ENCODE data around the gene PSME1.

Gene PSME1

GRCh38 chr14:24130717-24131548, 5.1 kb upstream of the PSME1 start:
- no peak for DNase-seq

GRCh38 chr14:24131549-24131966, 4.4 kb upstream of the PSME1 start:
- no peak for DNase-seq

GRCh38 chr14:24132061-24132685, 3.8 kb upstream of the PSME1 start:
- DNase-seq, result peak in 1 of 2 donors; percentile 27

- DNase-seq, result no peak
These were observed 3.0 kb upstream of the PSME1 start for GRCh38 chr14:24132976-24133375.

GRCh38 chr14:24133735-24134134, 2.3 kb upstream of the PSME1 start:
- no peak for DNase-seq

GRCh38 chr14:24135584-24135833, 485 bp upstream of the PSME1 start:
- DNase-seq, result no peak

- peak in 1 of 2 donors; percentile 34 for DNase-seq
These were observed 912 bp downstream of the PSME1 start for GRCh38 chr14:24136684-24137528.

GRCh38 chr14:24137529-24138395, 1.8 kb downstream of the PSME1 start:
- no peak for DNase-seq

GRCh38 chr14:24138396-24139271, 2.6 kb downstream of the PSME1 start:
- no peak for DNase-seq

- DNase-seq, result peak in 1 of 2 donors; percentile 45
These were observed 3.4 kb downstream of the PSME1 start for GRCh38 chr14:24139272-24139934.

GRCh38 chr14:24141097-24141880, 5.3 kb downstream of the PSME1 start, which contains the start of gene EMC9:
Gene EMC9 (minus strand): TSS chr14:24141591. CDS start chr14:24141304, 287 bp downstream.
- peak; percentile 100 for DNase-seq

- DNase-seq, result no peak
These were observed 7.5 kb downstream of the PSME1 start for GRCh38 chr14:24143511-24143910.

GRCh38 chr14:24144451-24144850, 8.5 kb downstream of the PSME1 start:
- no peak for DNase-seq

GRCh38 chr14:24145219-24145618, 9.2 kb downstream of the PSME1 start:
- no peak for DNase-seq

- peak in 1 of 2 donors; percentile 14 for DNase-seq
These were observed 9.9 kb downstream of the PSME1 start for GRCh38 chr14:24145690-24146452.

- DNase-seq, result peak; percentile 89 to 93
These were observed 10.5 kb downstream of the PSME1 start, which contains the start of gene PSME2 for GRCh38 chr14:24146453-24146977. Gene PSME2 (minus strand): TSS chr14:24146610. CDS start chr14:24146581, 29 bp downstream.

- peak; percentile 98 for DNase-seq
These were observed 11.2 kb downstream of the PSME1 start, which contains the start of gene RNF31 for GRCh38 chr14:24146978-24147760. Gene RNF31 (plus strand): TSS chr14:24147498. CDS start chr14:24147699, 201 bp downstream.

Measured in stimulated activated CD4-positive, alpha-beta T cell treated with anti-CD3 and anti-CD28 coated beads, Interleukin-2, amount 100 ng/mL, for 24 hours (primary cell).